IPS-NIHi7 (cell line): ENCODE results near the gene SUGP1.

Experiments
- DNase-seq: peaks from one replicate; pipeline ENCODE4 v3.0.0; 2012; ENCODE audit warnings: mixed read lengths; ENCODE audit errors: extremely low spot score

SUGP1 gene

DNA sequence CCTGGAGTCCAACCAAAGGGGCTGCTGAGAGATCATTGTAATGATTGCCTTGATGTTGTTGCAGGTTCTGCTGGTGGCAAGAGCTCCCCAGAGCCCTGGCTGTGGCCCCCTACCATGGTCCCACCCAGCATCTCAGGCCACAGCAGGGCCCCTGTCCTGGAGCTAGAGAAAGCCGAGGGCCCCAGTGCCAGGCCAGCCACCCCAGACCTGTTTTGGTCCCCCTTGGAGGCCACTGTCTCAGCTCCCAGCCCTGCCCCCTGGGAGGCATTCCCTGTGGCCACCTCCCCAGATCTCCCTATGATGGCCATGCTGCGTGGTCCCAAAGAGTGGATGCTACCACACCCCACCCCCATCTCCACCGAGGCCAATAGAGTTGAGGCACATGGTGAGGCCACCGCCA lies 93.1 kb downstream of the SUGP1 start:
- no peak for DNase-seq

DNA sequence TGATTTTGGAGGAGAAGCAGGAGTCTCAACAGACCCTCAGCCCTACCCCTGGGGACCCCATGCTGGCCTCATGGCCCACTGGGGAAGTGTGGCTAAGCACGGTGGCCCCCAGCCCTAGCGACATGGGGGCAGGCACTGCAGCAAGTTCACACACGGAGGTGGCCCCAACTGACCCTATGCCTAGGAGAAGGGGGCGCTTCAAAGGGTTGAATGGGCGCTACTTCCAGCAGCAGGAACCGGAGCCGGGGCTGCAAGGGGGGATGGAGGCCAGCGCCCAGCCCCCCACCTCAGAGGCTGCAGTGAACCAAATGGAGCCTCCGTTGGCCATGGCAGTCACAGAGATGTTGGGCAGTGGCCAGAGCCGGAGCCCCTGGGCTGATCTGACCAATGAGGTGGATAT lies 93.6 kb downstream of the SUGP1 start:
- DNase-seq, result no peak

GRCh38 chr19:19226204-19226603 lies 94.1 kb downstream of the SUGP1 start:
- no peak for DNase-seq
